Thoracic aorta (tissue), 2 donors: ENCODE results near the gene LARP1B. TPM values are rescaled to one million over a fixed set of nuclear protein-coding genes. Genes with fewer than 3 reads are reported as not detected.
"Not testable (repeated sequence)": the region's sequence is repeated elsewhere in the genome, so short reads cannot be mapped to it uniquely, and the experiment has no call there.

Experiments
- ATAC-seq: fragments of 150-250 bp; one replicate; pipeline ENCODE4 v1.8.0; 2017; ENCODE audit warnings: low read depth; ENCODE audit not compliant: insufficient number of reproducible peaks, low FRiP score
- DNase-seq: peaks from one replicate; pipeline ENCODE4 v3.0.0-alpha.2; 2020; ENCODE audit warnings: low spot score
- H3K27ac ChIP-seq, 2 donors: fragments of 200-600 bp; sonication (generic); 1 replicate in 1 of 2; 2 replicates in 1 of 2; pipeline ENCODE4 v1.5.1; 2016; ENCODE audit warnings: mild to moderate bottlenecking in 2 of 2, moderate library complexity in 2 of 2
- H3K27me3 ChIP-seq: fragments of 200-600 bp; sonication (generic); replicated peaks from 2 replicates; pipeline ENCODE4 v1.6.0; 2016; ENCODE audit warnings: mild to moderate bottlenecking; ENCODE audit not compliant: insufficient read depth
- H3K36me3 ChIP-seq: fragments of 200-600 bp; sonication (generic); one replicate; pipeline ENCODE4 v1.5.1; 2016
- H3K4me1 ChIP-seq, 2 donors: fragments of 200-600 bp; sonication (generic); 1 replicate in 1 of 2; 2 replicates in 1 of 2; pipeline versions ENCODE4 v1.5.1 to v1.6.0; 2016; ENCODE audit warnings: low read depth in 2 of 2, mild to moderate bottlenecking in 1 of 2; ENCODE audit not compliant: control insufficient read depth in 1 of 2
- H3K4me3 ChIP-seq: fragments of 200-600 bp; sonication (generic); 2 replicates; pipeline ENCODE4 v1.5.1; 2016; ENCODE audit warnings: mild to moderate bottlenecking
- H3K9me3 ChIP-seq: fragments of 200-600 bp; sonication (generic); 2 replicates; pipeline ENCODE4 v1.5.1; 2016
- CTCF ChIP-seq: fragments of 200-600 bp; sonication (generic); IDR thresholded peaks from one replicate; pipeline ENCODE4 v1.5.1; 2019; ENCODE audit warnings: antibody characterized with exemption
- total RNA-seq, 2 donors: library from RNA; depleted of rRNA; stranded (reverse); fragments of >200 nt; gene quantifications; one replicate each; pipeline versions ENCODE4 v1.1.0 to v1.2.3, GENCODE V29; 2016

LARP1B gene
- total RNA-seq, 2 donors from 2014 or later, result 24.9 to 42.5 TPM

GRCh38 chr4:128051229-128051628 lies 9.9 kb upstream of the LARP1B start:
- ATAC-seq, DNase-seq, H3K4me3 ChIP-seq: not testable (repeated sequence)

GRCh38 chr4:128054907-128055306 lies 6.2 kb upstream of the LARP1B start:
- not testable (repeated sequence) for ATAC-seq, DNase-seq

More at GRCh38 chr4:128051229-128051628, 9.9 kb upstream of the LARP1B start:
- H3K9me3 ChIP-seq, H3K36me3 ChIP-seq, H3K27me3 ChIP-seq, H3K27ac ChIP-seq, H3K4me1 ChIP-seq: not testable (repeated sequence)

GRCh38 chr4:128055441-128056206 lies 5.5 kb upstream of the LARP1B start:
- H3K27me3 ChIP-seq, H3K36me3 ChIP-seq, H3K9me3 ChIP-seq, H3K4me3 ChIP-seq, ATAC-seq, H3K4me1 ChIP-seq, DNase-seq, H3K27ac ChIP-seq: not testable (repeated sequence)

More at GRCh38 chr4:128054907-128055306, 6.2 kb upstream of the LARP1B start:
- H3K4me3 ChIP-seq, H3K27me3 ChIP-seq, H3K36me3 ChIP-seq, H3K27ac ChIP-seq, H3K9me3 ChIP-seq, H3K4me1 ChIP-seq: not testable (repeated sequence)

GRCh38 chr4:128056396-128056795 lies 4.7 kb upstream of the LARP1B start:
- no peaks in the 10 kb centered on the region for H3K27me3 ChIP-seq
- no peak for TF ChIP-seq CTCF
- no peak overlapping the region for H3K4me3 ChIP-seq
- H3K9me3 ChIP-seq, result no peaks in the 10 kb centered on the region
- H3K4me1 ChIP-seq, result peaks cover 0 to 4% of the 10 kb centered on the region in 2 donors
- ATAC-seq (no peak), DNase-seq (no peak)
- H3K27ac ChIP-seq, result no peak overlapping the region
- no peaks in the 10 kb centered on the region for H3K36me3 ChIP-seq

GRCh38 chr4:128060121-128060698 lies 902 bp upstream of the LARP1B start:
- peak overlapping the region; percentile 91 for H3K4me3 ChIP-seq
- H3K36me3 ChIP-seq, result no peaks in the 10 kb centered on the region
- H3K27me3 ChIP-seq, result no peaks in the 10 kb centered on the region
- H3K4me1 ChIP-seq, result peaks cover 2 to 10% of the 10 kb centered on the region in 2 donors
- ATAC-seq (no peak), DNase-seq (no peak)
- no peaks in the 10 kb centered on the region for H3K9me3 ChIP-seq
- H3K27ac ChIP-seq, result peak overlapping the region; percentile 92
- no peak for TF ChIP-seq CTCF

GRCh38 chr4:128061566-128062536 lies 739 bp downstream of the LARP1B start:
- Histone ChIP-seq H3K36me3 (no peaks in the 10 kb centered on the region), H3K27ac (peak overlapping the region; percentile 92), H3K4me1 (peaks cover 2 to 10% of the 10 kb centered on the region in 2 donors), H3K4me3 (peak overlapping the region; percentile 91), H3K27me3 (no peaks in the 10 kb centered on the region), H3K9me3 (no peaks in the 10 kb centered on the region)
- DNase-seq (no peak), ATAC-seq (peak; percentile 34)
- TF ChIP-seq CTCF, result no peak

- ATAC-seq, H3K9me3 ChIP-seq, H3K4me1 ChIP-seq, DNase-seq, H3K27ac ChIP-seq, H3K27me3 ChIP-seq, H3K4me3 ChIP-seq, H3K36me3 ChIP-seq: not testable (repeated sequence)
Measured at GRCh38 chr4:128066453-128066820, 5.3 kb downstream of the LARP1B start.
